Measurements from ENCODE around the gene SUOX.

DNA sequence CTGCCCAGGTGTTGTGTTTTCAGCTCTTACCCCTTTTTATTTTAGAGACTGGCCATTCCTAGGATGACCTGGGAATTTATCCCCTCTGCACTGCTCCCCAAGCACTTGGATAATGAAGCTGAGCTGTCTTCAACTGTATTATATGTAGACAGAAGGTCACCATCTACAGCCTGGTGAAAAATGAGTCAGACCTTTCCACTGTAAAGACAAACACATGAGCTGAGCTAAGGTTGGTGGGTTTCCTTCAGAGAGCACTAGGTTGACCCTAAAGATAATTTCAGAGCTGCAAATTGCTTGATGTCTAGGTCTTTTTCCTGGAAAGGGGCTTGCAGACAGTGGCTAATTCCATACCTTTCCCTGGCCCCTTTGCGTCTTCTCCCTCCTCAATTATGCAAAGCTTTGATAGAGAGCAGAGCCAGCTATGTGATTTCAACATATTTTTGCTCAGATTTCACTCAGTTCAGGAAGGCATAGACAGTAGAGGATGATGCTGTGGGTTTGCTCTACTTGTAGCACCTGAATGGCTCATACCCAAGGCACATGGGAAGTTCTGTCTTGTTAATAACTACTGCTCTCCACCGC is 14.5 kb downstream of the SUOX start:
- TF ChIP-seq POLR2A (IDR thresholded peaks at IDR 0.05) (no peak), POLR2AphosphoS5 (IDR thresholded peaks at IDR 0.05) (no peak), EP300 (IDR thresholded peaks at IDR 0.05) (no peak)
- TF ChIP-seq, protein P1, sequence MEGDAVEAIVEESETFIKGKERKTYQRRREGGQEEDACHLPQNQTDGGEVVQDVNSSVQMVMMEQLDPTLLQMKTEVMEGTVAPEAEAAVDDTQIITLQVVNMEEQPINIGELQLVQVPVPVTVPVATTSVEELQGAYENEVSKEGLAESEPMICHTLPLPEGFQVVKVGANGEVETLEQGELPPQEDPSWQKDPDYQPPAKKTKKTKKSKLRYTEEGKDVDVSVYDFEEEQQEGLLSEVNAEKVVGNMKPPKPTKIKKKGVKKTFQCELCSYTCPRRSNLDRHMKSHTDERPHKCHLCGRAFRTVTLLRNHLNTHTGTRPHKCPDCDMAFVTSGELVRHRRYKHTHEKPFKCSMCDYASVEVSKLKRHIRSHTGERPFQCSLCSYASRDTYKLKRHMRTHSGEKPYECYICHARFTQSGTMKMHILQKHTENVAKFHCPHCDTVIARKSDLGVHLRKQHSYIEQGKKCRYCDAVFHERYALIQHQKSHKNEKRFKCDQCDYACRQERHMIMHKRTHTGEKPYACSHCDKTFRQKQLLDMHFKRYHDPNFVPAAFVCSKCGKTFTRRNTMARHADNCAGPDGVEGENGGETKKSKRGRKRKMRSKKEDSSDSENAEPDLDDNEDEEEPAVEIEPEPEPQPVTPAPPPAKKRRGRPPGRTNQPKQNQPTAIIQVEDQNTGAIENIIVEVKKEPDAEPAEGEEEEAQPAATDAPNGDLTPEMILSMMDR (IDR thresholded peaks at IDR 0.05) = no peak
